ENCODE measurements around the gene SLC5A2.

GRCh38 chr16:31502981-31503380 is 20.1 kb downstream of the SLC5A2 start:
- TF ChIP-seq, protein P1, sequence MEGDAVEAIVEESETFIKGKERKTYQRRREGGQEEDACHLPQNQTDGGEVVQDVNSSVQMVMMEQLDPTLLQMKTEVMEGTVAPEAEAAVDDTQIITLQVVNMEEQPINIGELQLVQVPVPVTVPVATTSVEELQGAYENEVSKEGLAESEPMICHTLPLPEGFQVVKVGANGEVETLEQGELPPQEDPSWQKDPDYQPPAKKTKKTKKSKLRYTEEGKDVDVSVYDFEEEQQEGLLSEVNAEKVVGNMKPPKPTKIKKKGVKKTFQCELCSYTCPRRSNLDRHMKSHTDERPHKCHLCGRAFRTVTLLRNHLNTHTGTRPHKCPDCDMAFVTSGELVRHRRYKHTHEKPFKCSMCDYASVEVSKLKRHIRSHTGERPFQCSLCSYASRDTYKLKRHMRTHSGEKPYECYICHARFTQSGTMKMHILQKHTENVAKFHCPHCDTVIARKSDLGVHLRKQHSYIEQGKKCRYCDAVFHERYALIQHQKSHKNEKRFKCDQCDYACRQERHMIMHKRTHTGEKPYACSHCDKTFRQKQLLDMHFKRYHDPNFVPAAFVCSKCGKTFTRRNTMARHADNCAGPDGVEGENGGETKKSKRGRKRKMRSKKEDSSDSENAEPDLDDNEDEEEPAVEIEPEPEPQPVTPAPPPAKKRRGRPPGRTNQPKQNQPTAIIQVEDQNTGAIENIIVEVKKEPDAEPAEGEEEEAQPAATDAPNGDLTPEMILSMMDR (IDR thresholded peaks at IDR 0.05): no peak
- TF ChIP-seq POLR2A (IDR thresholded peaks at IDR 0.05): no peak

Data from adrenal gland (tissue), 5 donors.